HepG2 (cell line): ENCODE results near the gene TSPYL1. TPM values are rescaled to one million over a fixed set of nuclear protein-coding genes. Genes with fewer than 3 reads are reported as not detected.

Source experiments
- CBX2 ChIP-seq, 2 experiments: fragments of 200-600 bp in 1 of 2; sonication (generic); formaldehyde crosslinking in 1 of 2; IDR thresholded peaks; 2 replicates each; pipeline versions ENCODE4 v1.7.0 to v1.8.1; 2018 to 2022; ENCODE audit warnings: low read depth in 2 of 2, low read length in 1 of 2, mild to moderate bottlenecking in 1 of 2, missing genetic modification reagents in 1 of 2
- DZIP1 ChIP-seq: sonication (generic); formaldehyde crosslinking; IDR thresholded peaks from 2 replicates; pipeline ENCODE4 v1.5.0; 2020; ENCODE audit warnings: mild to moderate bottlenecking, missing genetic modification reagents
- FOXP1 ChIP-seq, 2 experiments: fragments of 450-650 bp in 1 of 2; IDR thresholded peaks; 2 replicates each; pipeline ENCODE4 v1.6.1; 2017 to 2018; ENCODE audit warnings: antibody characterized with exemption in 1 of 2
- HOXA9 ChIP-seq: sonication (generic); formaldehyde crosslinking; IDR thresholded peaks from 2 replicates; pipeline ENCODE4 v1.8.1; 2022; ENCODE audit warnings: missing genetic modification reagents, mild to moderate bottlenecking, moderate library complexity, borderline replicate concordance
- KLF6 ChIP-seq: IDR thresholded peaks from 2 replicates; pipeline ENCODE4 v1.8.0; 2016; ENCODE audit warnings: missing biosample characterization, missing genetic modification reagents
- MTF2 ChIP-seq: sonication (generic); formaldehyde crosslinking; IDR thresholded peaks from 2 replicates; pipeline ENCODE4 v1.5.0; 2020; ENCODE audit warnings: missing genetic modification reagents, borderline replicate concordance
- NR2C2 ChIP-seq: sonication (generic); formaldehyde crosslinking; IDR thresholded peaks from 2 replicates; pipeline ENCODE4 v1.4.0; 2020; ENCODE audit warnings: missing genetic modification reagents, mild to moderate bottlenecking, moderate library complexity, borderline replicate concordance
- NR2F2 ChIP-seq: IDR thresholded peaks from 2 replicates; pipeline ENCODE4 v1.6.1; 2012; ENCODE audit warnings: low read depth, inconsistent platforms, borderline replicate concordance
- NR2F6 ChIP-seq, 2 experiments: IDR thresholded peaks; 2 replicates each; pipeline ENCODE4 v1.6.1; 2016; ENCODE audit warnings: antibody characterized with exemption in 1 of 2, mild to moderate bottlenecking in 1 of 2
- PREB ChIP-seq: sonication (generic); formaldehyde crosslinking; IDR thresholded peaks from 2 replicates; pipeline ENCODE4 v1.4.0; 2020; ENCODE audit warnings: missing genetic modification reagents
- SCMH1 ChIP-seq: sonication (generic); formaldehyde crosslinking; IDR thresholded peaks from 2 replicates; pipeline ENCODE4 v1.9.0; 2021; ENCODE audit warnings: missing genetic modification reagents, mild to moderate bottlenecking, borderline replicate concordance
- SOX13 ChIP-seq, 3 experiments: fragments of 450-650 bp in 1 of 3; sonication (generic) in 1 of 3; formaldehyde crosslinking in 1 of 3; IDR thresholded peaks in 2 of 3; conservative IDR thresholded peaks in 1 of 3; 2 replicates each; pipeline versions ENCODE4 v1.5.0 to v1.6.1; 2016 to 2020; ENCODE audit warnings: antibody characterized with exemption in 1 of 3, mild to moderate bottlenecking in 1 of 3, missing compliant biosample characterization in 1 of 3, missing genetic modification reagents in 1 of 3, moderate library complexity in 1 of 3
- ZBTB21 ChIP-seq: sonication (generic); formaldehyde crosslinking; IDR thresholded peaks from 2 replicates; pipeline ENCODE4 v1.4.0; 2020; ENCODE audit warnings: missing genetic modification reagents
- ZNF124 ChIP-seq: sonication (generic); formaldehyde crosslinking; IDR thresholded peaks from 2 replicates; pipeline ENCODE4 v1.4.0; 2020; ENCODE audit warnings: missing genetic modification reagents
- ZNF235 ChIP-seq: sonication (generic); formaldehyde crosslinking; IDR thresholded peaks from 2 replicates; pipeline ENCODE4 v1.8.1; 2023; ENCODE audit warnings: mild to moderate bottlenecking, missing genetic modification reagents, borderline replicate concordance
- ZNF251 ChIP-seq: sonication (generic); formaldehyde crosslinking; IDR thresholded peaks from 2 replicates; pipeline ENCODE4 v1.9.0; 2021; ENCODE audit warnings: mild to moderate bottlenecking, missing genetic modification reagents
- ZNF343 ChIP-seq: sonication (generic); formaldehyde crosslinking; IDR thresholded peaks from 2 replicates; pipeline ENCODE4 v1.4.0; 2020; ENCODE audit warnings: mild to moderate bottlenecking, missing genetic modification reagents
- ZNF468 ChIP-seq: sonication (generic); formaldehyde crosslinking; IDR thresholded peaks from 2 replicates; pipeline ENCODE4 v1.8.0; 2022; ENCODE audit warnings: mild to moderate bottlenecking, moderate library complexity, missing genetic modification reagents
- ZNF556 ChIP-seq: sonication (generic); formaldehyde crosslinking; IDR thresholded peaks from 2 replicates; pipeline ENCODE4 v1.4.0; 2020; ENCODE audit warnings: mild to moderate bottlenecking, missing genetic modification reagents, borderline replicate concordance
- ZNF841 ChIP-seq: sonication (generic); formaldehyde crosslinking; IDR thresholded peaks from 2 replicates; pipeline ENCODE4 v1.8.1; 2023; ENCODE audit warnings: missing genetic modification reagents, borderline replicate concordance
- ZSCAN20 ChIP-seq: sonication (generic); formaldehyde crosslinking; IDR thresholded peaks from 2 replicates; pipeline ENCODE4 v1.4.0; 2020; ENCODE audit warnings: missing genetic modification reagents, mild to moderate bottlenecking, borderline replicate concordance
- ZSCAN5A ChIP-seq: sonication (generic); formaldehyde crosslinking; IDR thresholded peaks from 2 replicates; pipeline ENCODE4 v1.8.0; 2022; ENCODE audit warnings: mild to moderate bottlenecking, missing genetic modification reagents, borderline replicate concordance
- polyA plus RNA-seq, 8 experiments: library from polyadenylated mRNA; depleted of rRNA in 3 of 8; stranded (reverse) in 7 of 8; unstranded in 1 of 8; fragments of >200 nt; fragmentation: Illumina TruSeq in 4 of 8; extraction: Trizol in 4 of 8; gene quantifications; 2 replicates each; pipeline versions ENCODE4 v1.2.1 to v1.2.3, GENCODE V29; 2011 to 2016; ENCODE audit warnings: low read depth in 4 of 8, missing spikeins in 1 of 8, mixed read lengths in 1 of 8; ENCODE audit not compliant: insufficient read depth in 1 of 8
- total RNA-seq, 5 experiments: library from RNA; depleted of rRNA; stranded (reverse); fragments of >200 nt; fragmentation: Illumina TruSeq; extraction: Trizol; gene quantifications; 2 replicates each; pipeline ENCODE4 v1.2.3, GENCODE V29; 2016; ENCODE audit warnings: low read depth in 1 of 5

Gene TSPYL1
- total and polyA plus RNA-seq, 2 of the 13 experiments (the other 11 are each of a cell fraction or from before 2014, with no cell fraction given) = 28.3 to 93.0 TPM

- TF ChIP-seq DZIP1 = no peak
- peak; percentile 57; the same call in 1 of the 2 replicates for TF ChIP-seq NR2F2
- no peak for TF ChIP-seq ZSCAN5A
- TF ChIP-seq MTF2 (CRISPR knock-in tag) = no peak
- TF ChIP-seq HOXA9 = no peak
- no peak for TF ChIP-seq ZNF556 (CRISPR knock-in tag)
- no peak for TF ChIP-seq ZNF841 (CRISPR knock-in tag)
- TF ChIP-seq ZNF124 = no peak
- no peak for TF ChIP-seq PREB (CRISPR knock-in tag)
- TF ChIP-seq SOX13 (IDR thresholded peaks at IDR 0.05) = peak; percentile 44; the same call in 1 of the 2 replicates
- TF ChIP-seq SOX13 (CRISPR knock-in tag; conservative IDR thresholded peaks at IDR 0.05 in 1 of 2, IDR thresholded peaks at IDR 0.05 in 1 of 2) = peak in 1 of 2 experiments; percentile 93; a peak in 2 of 4 replicates
- no peak for TF ChIP-seq ZNF468 (CRISPR knock-in tag)
- peak; percentile 57 for TF ChIP-seq NR2F6 (IDR thresholded peaks at IDR 0.05)
- peak; percentile 58; the same call in 1 of the 2 replicates for TF ChIP-seq NR2F6 (CRISPR knock-in tag; IDR thresholded peaks at IDR 0.05)
- TF ChIP-seq SCMH1 (CRISPR knock-in tag) = no peak
- TF ChIP-seq CBX2 (IDR thresholded peaks at IDR 0.05; ENCODE audit: low read depth, low read length) = no peak
- TF ChIP-seq CBX2 (CRISPR knock-in tag; IDR thresholded peaks at IDR 0.05; ENCODE audit: low read depth) = no peak
- TF ChIP-seq ZSCAN20 = 0 out of 2 replicates have a peak, but pooled peaks have one; percentile 22
- no peak for TF ChIP-seq ZBTB21 (CRISPR knock-in tag)
- peak; percentile 87 for TF ChIP-seq FOXP1 (IDR thresholded peaks at IDR 0.05)
- peak; percentile 93 for TF ChIP-seq FOXP1 (CRISPR knock-in tag; IDR thresholded peaks at IDR 0.05)
- no peak for TF ChIP-seq ZNF251 (CRISPR knock-in tag)
- no peak for TF ChIP-seq ZNF343
- TF ChIP-seq ZNF235 (CRISPR knock-in tag) = no peak
- TF ChIP-seq KLF6 = no peak
- TF ChIP-seq NR2C2 (CRISPR knock-in tag) = no peak
Measured at GRCh38 chr6:116255246-116255800, 24.4 kb downstream of the TSPYL1 start (continued).
